SH-SY5Y (cell line): ENCODE measurements around the gene RAPGEF3.

Experiments used
- GATA2 ChIP-seq: IDR thresholded peaks from 2 replicates; pipeline ENCODE4 v1.6.1; 2011; ENCODE audit warnings: mild to moderate bottlenecking, low read depth, low read length
- GATA3 ChIP-seq: IDR thresholded peaks from 2 replicates; pipeline ENCODE4 v1.6.1; 2011; ENCODE audit warnings: low read depth, mild to moderate bottlenecking, low read length, moderate library complexity

- TF ChIP-seq GATA3: no peak
- no peak for TF ChIP-seq GATA2
These were observed 23.7 kb upstream of the RAPGEF3 start for GRCh38 chr12:47782372-47782770.
